ENCODE data around the gene PALLD. TPM values are rescaled to one million over a fixed set of nuclear protein-coding genes. Genes with fewer than 3 reads are reported as not detected.

Gene PALLD
- total and polyA plus RNA-seq, 3 donors from 2014 or later = 138 to 156 (median 146) TPM

GRCh38 chr4:168960716-168961115 lies 463.9 kb downstream of the PALLD start:
- intact Hi-C loops (cut with DNase I; ENCODE audit: low total_unique reads) = no loop called here
- Histone ChIP-seq H3K36me3 (ENCODE audit: low read depth, missing control alignments) (no peaks in the 10 kb centered on the region), H3K4me1 (no peaks in the 10 kb centered on the region), H3K9me3 (no peaks in the 10 kb centered on the region), H3K4me3 (no peak overlapping the region), H3K27ac (no peak overlapping the region), H3K27me3 (no peaks in the 10 kb centered on the region)
- no peak for DNase-seq
- TF ChIP-seq CTCF (IDR thresholded peaks at IDR 0.05) = no peak
- TF ChIP-seq POLR2A (IDR thresholded peaks at IDR 0.05) = no peak
- 97% methylated on average over 5 of the region's 5 CpGs for WGBS, 2 donors

- TF ChIP-seq CTCF (IDR thresholded peaks at IDR 0.05) (no peak), POLR2A (IDR thresholded peaks at IDR 0.05) (no peak)
- no peak overlapping the region for H3K27ac ChIP-seq
- H3K36me3 ChIP-seq (ENCODE audit: low read depth, missing control alignments) = no peaks in the 10 kb centered on the region
- H3K9me3 ChIP-seq = no peaks in the 10 kb centered on the region
- no peak overlapping the region for H3K4me3 ChIP-seq
- no peaks in the 10 kb centered on the region for H3K27me3 ChIP-seq
- DNase-seq = no peak
- intact Hi-C loops (cut with DNase I; ENCODE audit: low total_unique reads) = no loop called here
- 86 to 88% methylated on average over 4 of the region's 4 CpGs for WGBS, 2 donors
- H3K4me1 ChIP-seq = no peaks in the 10 kb centered on the region
Observed at GRCh38 chr4:168972596-168972995, 475.7 kb downstream of the PALLD start.

Small RNAs within 50 kb of the gene (small RNA-seq; reads per million reads assigned to genes)
- gene RF00432 (0 reads per million in 2 donors), gene RNU6-1336P (0 reads per million in 2 donors), gene RNU6-853P (0 reads per million in 2 donors)

Other genes starting within 250 kb of the PALLD start
- gene DDX60, start 178.3 kb upstream of the PALLD start, total RNA-seq = 10 to 100 TPM; 22.2 to 26.5 TPM
- gene DDX60, start 178.3 kb upstream of the PALLD start, polyA plus RNA-seq (ENCODE audit: insufficient read depth, low read depth, low replicate concordance) = 5.3 TPM
- 10 to 100 TPM; 16.8 to 26.5 TPM for gene DDX60L, start 16.6 kb upstream of the PALLD start, total RNA-seq
- 7.7 TPM for gene DDX60L, start 16.6 kb upstream of the PALLD start, polyA plus RNA-seq (ENCODE audit: insufficient read depth, low read depth, low replicate concordance)

Measured in testis (tissue), 3 donors.